ENCODE results near the gene INSYN2B.
A peak's percentile ranks its signal among the peaks of the same experiment; 100 is the strongest.

The INSYN2B gene

DNA sequence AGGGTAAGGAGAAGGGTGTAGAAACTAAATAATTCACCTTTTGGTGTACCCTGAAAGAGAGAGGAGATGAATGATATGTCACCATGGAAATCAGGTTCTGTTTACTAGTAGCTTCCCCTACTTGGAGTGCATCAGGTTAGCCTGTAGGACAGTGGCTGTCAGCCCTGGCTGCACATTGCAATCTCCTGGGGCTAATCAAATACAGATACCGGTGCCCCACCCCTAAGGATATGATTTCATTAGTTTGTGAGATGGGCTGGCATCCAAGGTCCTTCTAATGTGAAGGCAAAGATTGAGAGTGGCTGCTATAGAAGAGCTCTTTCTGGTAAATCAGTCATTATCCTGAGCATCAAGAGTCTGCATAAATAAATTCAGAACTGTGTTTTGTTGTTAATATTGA lies 47.2 kb downstream of the INSYN2B start:
- DNase-seq (ENCODE audit: low spot score), result no peak

GRCh38 chr5:169923988-169924387 lies 56.3 kb downstream of the INSYN2B start:
- DNase-seq (ENCODE audit: low spot score), result no peak

GRCh38 chr5:169922474-169922873 lies 57.8 kb downstream of the INSYN2B start:
- DNase-seq (ENCODE audit: low spot score), result no peak

DNA sequence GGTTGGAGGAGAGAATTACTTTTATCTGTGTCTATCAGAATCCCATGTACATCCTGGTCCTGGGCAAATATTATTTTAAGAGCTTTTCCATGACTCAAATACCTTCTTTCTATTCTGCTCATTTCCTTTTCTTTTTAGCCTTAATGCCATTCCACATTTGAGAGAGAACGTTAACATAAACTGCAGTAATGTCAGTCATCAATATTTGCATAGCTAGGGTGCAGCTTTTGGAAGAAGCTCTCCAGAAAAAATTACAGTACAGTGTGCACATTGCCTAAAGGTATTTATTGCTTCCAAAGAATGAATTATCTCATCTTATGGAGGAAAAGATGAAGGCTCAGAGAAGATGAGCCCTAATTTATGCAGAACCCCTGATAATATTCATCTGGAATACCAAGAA lies 58.3 kb downstream of the INSYN2B start:
- no peak for DNase-seq (ENCODE audit: low spot score)

GRCh38 chr5:169921384-169921783 lies 58.9 kb downstream of the INSYN2B start:
- DNase-seq (ENCODE audit: low spot score), result no peak

GRCh38 chr5:169920474-169920873 lies 59.8 kb downstream of the INSYN2B start:
- DNase-seq (ENCODE audit: low spot score), result no peak

DNA sequence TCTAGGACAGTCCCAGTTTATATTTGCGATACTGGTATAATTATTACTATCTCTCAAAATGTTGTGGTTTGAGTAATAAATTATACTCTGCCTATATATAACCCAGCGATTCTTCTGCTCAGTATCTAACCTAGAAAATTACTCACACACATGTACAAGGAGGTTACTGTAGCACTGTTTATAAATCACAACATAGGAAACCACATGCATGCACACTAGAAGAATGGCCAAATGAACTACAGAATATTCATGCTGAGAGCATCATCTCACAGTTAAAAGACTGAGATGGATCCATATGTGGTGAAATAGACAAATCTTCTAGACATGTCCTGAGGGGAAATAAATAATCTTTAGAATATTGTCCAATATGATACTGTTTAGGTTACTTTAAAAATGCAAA lies 62.1 kb downstream of the INSYN2B start:
- DNase-seq (ENCODE audit: low spot score), result no peak

GRCh38 chr5:169917500-169917899 lies 62.8 kb downstream of the INSYN2B start:
- no peak for DNase-seq (ENCODE audit: low spot score)

DNA sequence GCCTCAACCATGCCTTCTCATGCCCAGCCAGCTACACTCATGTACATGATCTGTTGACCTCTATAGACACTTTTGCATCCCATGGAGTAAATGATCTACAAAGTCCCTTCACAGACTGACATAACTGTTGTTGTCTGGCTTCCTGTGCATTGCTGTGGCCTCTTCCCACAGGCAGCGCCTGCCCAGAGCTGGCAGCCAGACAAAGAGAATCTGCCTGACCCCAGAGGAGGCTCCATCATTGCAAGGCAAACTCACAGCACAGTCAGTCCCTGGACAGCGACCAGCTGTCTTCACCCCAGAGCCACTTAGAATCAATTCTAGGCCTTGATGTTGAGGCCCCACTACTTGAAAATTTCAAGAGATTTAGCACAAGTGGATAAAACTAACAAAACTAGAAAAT lies 65.5 kb downstream of the INSYN2B start:
- peak; percentile 74 for DNase-seq (ENCODE audit: low spot score)

DNA sequence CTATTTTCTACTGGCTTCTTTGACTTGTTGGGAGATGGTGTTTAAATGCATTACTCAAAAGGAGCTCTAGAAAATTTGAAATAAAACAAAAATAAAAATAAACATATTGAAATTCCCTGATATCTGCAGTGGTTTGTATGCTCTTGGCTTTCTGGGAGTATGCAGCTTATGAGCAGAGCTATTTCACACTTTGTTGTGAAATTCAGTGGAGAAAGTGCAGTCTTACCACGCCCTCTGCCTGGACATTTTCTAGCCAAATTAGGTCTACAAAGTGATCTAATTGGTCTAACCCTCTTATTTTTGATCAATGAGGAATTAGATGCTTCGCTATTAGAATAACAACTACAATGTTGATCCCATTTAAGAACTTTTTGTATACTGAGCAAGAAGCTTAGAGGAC lies 66.8 kb downstream of the INSYN2B start:
- no peak for DNase-seq (ENCODE audit: low spot score)

GRCh38 chr5:169911448-169912212 lies 68.7 kb downstream of the INSYN2B start:
- no peak for DNase-seq (ENCODE audit: low spot score)

GRCh38 chr5:169910393-169910792 lies 69.9 kb downstream of the INSYN2B start:
- DNase-seq (ENCODE audit: low spot score), result no peak

DNA sequence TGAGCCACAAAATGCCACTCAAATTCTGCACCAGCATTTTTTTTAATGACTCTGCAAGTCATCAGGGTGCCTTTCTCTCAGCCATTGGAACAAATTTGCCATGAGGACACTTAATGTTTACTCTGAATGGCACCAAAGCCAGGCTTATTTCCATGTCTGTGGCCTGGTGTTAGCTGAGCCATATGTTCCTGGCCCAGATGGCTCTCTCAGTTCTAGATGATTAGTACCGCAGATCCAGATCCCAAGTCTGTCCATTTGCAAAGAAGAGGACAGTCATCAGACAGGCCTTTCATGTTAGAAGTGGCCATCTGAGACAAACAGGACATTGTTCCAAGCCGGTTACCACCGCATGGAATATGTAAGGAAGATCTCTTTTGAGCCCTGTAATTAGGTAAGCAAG lies 70.3 kb downstream of the INSYN2B start:
- DNase-seq (ENCODE audit: low spot score), result no peak

- DNase-seq (ENCODE audit: low spot score), result no peak
These were observed 71.4 kb downstream of the INSYN2B start for GRCh38 chr5:169908864-169909263.

- DNase-seq (ENCODE audit: low spot score), result peak; percentile 58
These were observed 73.3 kb downstream of the INSYN2B start for GRCh38 chr5:169906745-169907649.

DNA sequence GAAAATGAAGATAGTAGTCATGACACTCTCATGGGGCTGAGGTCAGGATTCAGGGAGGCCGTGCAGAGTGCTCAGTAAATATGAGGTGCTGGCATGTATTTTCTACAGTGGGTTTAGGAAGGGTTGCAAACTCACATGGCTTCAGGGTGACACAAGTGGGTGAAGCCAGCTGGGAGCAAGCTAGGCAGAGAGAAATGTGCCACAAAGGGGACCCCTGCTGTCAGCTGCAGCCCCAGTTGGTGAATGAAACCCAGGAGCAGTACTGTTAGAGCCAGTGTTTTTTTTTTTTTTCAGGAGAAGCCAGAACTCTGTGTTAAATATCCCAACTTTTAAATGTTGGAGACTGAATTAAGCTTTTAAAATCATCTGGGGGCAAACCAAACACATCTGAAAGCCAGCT lies 75.3 kb downstream of the INSYN2B start:
- DNase-seq (ENCODE audit: low spot score), result no peak

DNA sequence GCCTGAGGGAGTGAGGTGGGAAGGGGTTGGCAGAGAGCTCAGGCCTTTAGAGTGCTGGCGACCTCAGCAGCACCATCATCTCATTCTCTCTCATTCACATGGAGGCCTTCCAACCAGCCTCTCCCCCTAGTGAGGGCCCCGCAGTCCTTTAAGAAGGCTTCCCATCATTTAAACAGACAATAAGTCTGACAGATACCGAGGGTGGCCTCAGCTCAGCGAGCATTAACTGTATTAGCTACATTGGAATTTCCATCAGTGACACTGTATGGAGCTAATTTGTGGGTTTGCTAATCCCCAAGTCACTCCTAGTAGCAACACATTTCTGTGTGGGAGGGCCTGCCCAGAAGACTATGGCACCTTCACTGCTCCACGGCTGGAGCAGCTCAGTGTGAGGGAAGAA lies 75.8 kb downstream of the INSYN2B start:
- DNase-seq (ENCODE audit: low spot score), result no peak

DNA sequence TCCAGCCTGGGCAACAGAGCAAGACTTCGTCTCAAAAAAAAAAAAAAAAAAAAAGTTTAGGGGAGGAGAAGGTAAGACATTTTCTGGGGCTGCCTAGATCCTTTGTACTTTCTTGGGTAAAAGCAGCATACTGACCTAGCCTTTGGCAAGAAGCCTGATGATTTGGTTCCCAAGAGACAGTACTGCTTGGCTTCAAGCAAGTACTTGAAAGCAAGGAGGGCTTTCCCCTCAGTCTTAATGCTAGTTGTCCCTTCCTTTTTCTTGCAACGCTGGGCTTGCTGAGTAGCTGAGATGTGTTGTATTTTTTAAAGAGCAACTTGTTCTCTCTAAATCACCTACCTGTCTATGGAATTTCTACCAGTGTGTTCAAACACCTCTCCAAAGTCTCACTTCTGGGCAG lies 76.2 kb downstream of the INSYN2B start:
- peak; percentile 44 for DNase-seq (ENCODE audit: low spot score)

GRCh38 chr5:169901896-169902295 lies 78.4 kb downstream of the INSYN2B start:
- DNase-seq (ENCODE audit: low spot score), result no peak

GRCh38 chr5:169897481-169897880 lies 82.8 kb downstream of the INSYN2B start:
- DNase-seq (ENCODE audit: low spot score), result no peak

DNA sequence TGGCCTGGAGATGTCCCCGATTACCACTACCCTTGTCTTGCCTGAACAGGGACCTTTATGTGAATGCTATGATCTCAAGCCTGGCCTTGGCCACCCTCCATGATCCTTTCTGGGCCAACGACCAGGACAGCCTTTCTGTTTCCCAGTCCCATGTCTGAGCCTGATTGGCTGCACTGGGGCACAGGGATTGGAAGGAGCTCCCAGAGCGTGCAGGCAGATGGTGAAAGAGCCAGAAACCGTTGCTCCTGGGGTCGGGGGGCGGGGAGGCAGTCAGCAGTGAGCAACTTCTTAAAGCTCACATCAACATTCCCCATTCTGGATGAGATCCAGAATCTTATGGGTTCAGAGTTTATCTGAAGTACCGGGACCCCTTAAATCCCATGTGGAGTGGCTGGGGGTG lies 84.4 kb downstream of the INSYN2B start:
- peak; percentile 62 for DNase-seq (ENCODE audit: low spot score)

DNA sequence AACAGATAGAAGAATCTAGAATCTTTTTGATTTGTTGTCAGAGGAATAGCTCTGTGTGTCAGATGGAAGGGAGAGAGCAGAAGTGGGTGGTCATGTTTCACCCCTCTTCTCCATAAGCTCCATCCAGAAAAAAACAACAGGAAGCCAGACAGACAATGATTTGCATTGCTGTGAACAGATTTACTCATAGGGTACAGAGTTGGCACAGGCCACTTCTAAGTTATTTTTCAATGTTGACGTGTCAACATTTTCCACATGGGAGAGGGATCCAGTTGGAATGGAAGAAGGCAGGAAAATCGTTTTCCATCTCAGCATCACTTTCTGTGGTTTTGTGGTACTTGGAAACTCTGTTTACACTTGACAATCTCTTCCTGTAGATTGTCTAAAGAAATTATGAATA lies 86.7 kb downstream of the INSYN2B start:
- DNase-seq (ENCODE audit: low spot score), result peak; percentile 44

DNA sequence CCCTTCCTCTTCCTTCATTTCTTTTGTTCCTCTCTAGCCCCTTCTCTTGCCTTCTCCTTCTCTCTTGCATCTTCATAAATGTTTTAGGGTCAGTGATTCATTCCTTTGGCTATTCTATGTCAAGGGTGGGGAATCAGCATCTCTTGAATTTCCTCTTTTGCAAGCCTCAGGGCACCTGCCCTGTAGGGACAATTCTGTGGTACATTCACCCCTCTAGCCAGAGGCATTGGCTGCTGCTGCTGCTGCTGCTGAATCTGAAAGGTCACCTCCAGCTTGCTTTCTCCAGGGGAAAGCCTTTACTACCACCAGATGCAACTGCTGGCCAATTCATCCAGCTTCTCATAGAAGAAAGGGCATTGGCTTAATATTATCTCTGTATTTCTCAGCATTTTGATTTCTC lies 87.3 kb downstream of the INSYN2B start:
- DNase-seq (ENCODE audit: low spot score), result peak; percentile 13

Data from GM03348 (cell line).